ENCODE data around the gene AP2A1.

GRCh38 chr19:49739933-49740332, 26.9 kb upstream of the AP2A1 start:
- TF ChIP-seq CTCF (conservative IDR thresholded peaks at IDR 0.05 in 1 of 2, IDR thresholded peaks at IDR 0.05 in 1 of 2; ENCODE audit: low read depth in 1 of 2, low read length in 2 of 2) (no peak), EZH2 (IDR thresholded peaks at IDR 0.05; ENCODE audit: low read length, missing control alignments) (no peak)

All from fibroblast of lung (primary cell).